Natural killer cell (primary cell): ENCODE results near the gene SOX6. TPM values are rescaled to one million over a fixed set of nuclear protein-coding genes. Genes with fewer than 3 reads are reported as not detected.

Experiments used
- ATAC-seq, 3 donors: fragments of 150-1000 bp in 2 of 3; fragments of 200-7000 bp in 1 of 3; cut with Tn5 transposase; 1 replicate in 1 of 3; 2 replicates in 2 of 3; pipeline ENCODE4 v1.10.0; 2021; ENCODE audit warnings: mild to moderate bottlenecking in 2 of 3, moderate library complexity in 2 of 3
- DNase-seq, 2 donors: peaks; one replicate each; pipeline versions ENCODE4 v3.0.0 to v3.0.0-alpha.2; 2013 to 2021; ENCODE audit warnings: mixed read lengths in 1 of 2
- H3K27ac ChIP-seq: one replicate; pipeline ENCODE4 v1.5.1; 2013; ENCODE audit warnings: mild to moderate bottlenecking, low read length
- H3K27me3 ChIP-seq: one replicate; pipeline ENCODE4 v1.6.1; 2013; ENCODE audit warnings: low read length; ENCODE audit not compliant: control insufficient read depth, insufficient read depth
- H3K36me3 ChIP-seq: one replicate; pipeline ENCODE4 v1.6.1; 2013; ENCODE audit warnings: low read length; ENCODE audit not compliant: control insufficient read depth, insufficient read depth
- H3K4me1 ChIP-seq: one replicate; pipeline ENCODE4 v1.6.1; 2013; ENCODE audit warnings: low read length; ENCODE audit not compliant: control insufficient read depth, insufficient read depth
- H3K4me3 ChIP-seq: one replicate; pipeline ENCODE4 v1.5.1; 2013; ENCODE audit warnings: low read length
- H3K9me3 ChIP-seq: one replicate; pipeline ENCODE4 v1.6.1; 2013; ENCODE audit warnings: low read length; ENCODE audit not compliant: control insufficient read depth, insufficient read depth
- H3K27ac Mint-ChIP-seq, 2 donors: one replicate each; pipeline ENCODE4 v1.8.0; 2022; ENCODE audit warnings: mild to moderate bottlenecking in 2 of 2, mixed read lengths in 2 of 2, moderate library complexity in 1 of 2
- H3K27me3 Mint-ChIP-seq, 2 donors: one replicate each; pipeline ENCODE4 v1.8.0; 2022; ENCODE audit warnings: low read depth in 2 of 2, mixed read lengths in 2 of 2
- H3K36me3 Mint-ChIP-seq: one replicate; pipeline ENCODE4 v1.8.0; 2022; ENCODE audit warnings: mixed read lengths
- H3K4me1 Mint-ChIP-seq, 2 donors: one replicate each; pipeline ENCODE4 v1.8.0; 2022; ENCODE audit warnings: mixed read lengths in 2 of 2
- H3K4me3 Mint-ChIP-seq: one replicate; pipeline ENCODE4 v1.8.0; 2022; ENCODE audit warnings: mild to moderate bottlenecking, moderate library complexity, mixed read lengths
- H3K9me3 Mint-ChIP-seq, 2 donors: one replicate each; pipeline ENCODE4 v1.8.0; 2022; ENCODE audit warnings: mixed read lengths in 2 of 2
- WGBS: methylation state at CpG from one replicate; pipeline ENCODE4 v1.1.7; 2013; ENCODE audit warnings: missing lambda C conversion rate; ENCODE audit not compliant: insufficient coverage; 5-methylcytosine and 5-hydroxymethylcytosine counted together
- intact Hi-C: fragments of 100-400 bp; cut with micrococcal nuclease; formaldehyde crosslinking; loops from one replicate; pipeline ENCODE4 v1.14.2; 2022
- total RNA-seq, 4 donors: library from RNA; stranded (reverse); fragments of 120-200 nt in 1 of 4; gene quantifications; one replicate each; pipeline versions ENCODE4 v1.2.3 to v1.2.4, GENCODE V29; 2013 to 2022
- TF ChIP-seq, protein P1 (sequence below): fragments of 200-600 bp; IDR thresholded peaks from one replicate; pipeline ENCODE4 v1.8.0; 2022; ENCODE audit warnings: antibody characterized with exemption

SOX6 gene
- total RNA-seq, 3 donors from 2014 or later (not counting 1 experiment from before 2014, with no cell fraction given): 0.27 TPM; not detected in 2

DNA sequence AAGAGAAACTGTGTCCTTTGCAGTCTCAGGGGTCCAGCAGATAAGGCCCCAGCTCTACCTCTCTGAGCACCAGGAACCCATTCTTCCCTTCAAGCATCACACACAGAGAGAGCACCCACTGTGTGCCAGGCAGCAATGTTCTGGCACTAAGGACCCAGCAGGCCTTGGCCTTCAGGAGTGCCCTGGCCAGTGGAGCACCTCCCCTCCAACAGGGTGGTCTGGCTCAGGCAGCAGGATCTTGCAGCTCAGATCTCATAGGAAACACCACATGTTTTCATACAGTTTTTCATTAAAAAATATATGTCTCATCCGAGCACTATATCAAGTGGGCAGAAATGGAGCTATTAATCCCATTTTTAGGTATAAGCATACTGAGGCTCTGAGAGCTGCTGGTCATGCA, 410.6 kb downstream of the SOX6 start:
- no peak for DNase-seq
- TF ChIP-seq, protein P1, sequence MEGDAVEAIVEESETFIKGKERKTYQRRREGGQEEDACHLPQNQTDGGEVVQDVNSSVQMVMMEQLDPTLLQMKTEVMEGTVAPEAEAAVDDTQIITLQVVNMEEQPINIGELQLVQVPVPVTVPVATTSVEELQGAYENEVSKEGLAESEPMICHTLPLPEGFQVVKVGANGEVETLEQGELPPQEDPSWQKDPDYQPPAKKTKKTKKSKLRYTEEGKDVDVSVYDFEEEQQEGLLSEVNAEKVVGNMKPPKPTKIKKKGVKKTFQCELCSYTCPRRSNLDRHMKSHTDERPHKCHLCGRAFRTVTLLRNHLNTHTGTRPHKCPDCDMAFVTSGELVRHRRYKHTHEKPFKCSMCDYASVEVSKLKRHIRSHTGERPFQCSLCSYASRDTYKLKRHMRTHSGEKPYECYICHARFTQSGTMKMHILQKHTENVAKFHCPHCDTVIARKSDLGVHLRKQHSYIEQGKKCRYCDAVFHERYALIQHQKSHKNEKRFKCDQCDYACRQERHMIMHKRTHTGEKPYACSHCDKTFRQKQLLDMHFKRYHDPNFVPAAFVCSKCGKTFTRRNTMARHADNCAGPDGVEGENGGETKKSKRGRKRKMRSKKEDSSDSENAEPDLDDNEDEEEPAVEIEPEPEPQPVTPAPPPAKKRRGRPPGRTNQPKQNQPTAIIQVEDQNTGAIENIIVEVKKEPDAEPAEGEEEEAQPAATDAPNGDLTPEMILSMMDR: no peak
- no peaks in the 10 kb centered on the region for H3K9me3 ChIP-seq
- H3K9me3 Mint-ChIP-seq: peaks cover 9 to 14% of the 10 kb centered on the region in 2 donors
- peaks cover 7% of the 10 kb centered on the region for H3K36me3 Mint-ChIP-seq
- peaks cover 3% of the 10 kb centered on the region for H3K4me1 ChIP-seq
- H3K4me3 Mint-ChIP-seq: no peak overlapping the region
- H3K27me3 Mint-ChIP-seq: peaks cover 0 to 2% of the 10 kb centered on the region in 2 donors
- H3K27ac ChIP-seq: no peak overlapping the region
- H3K27ac Mint-ChIP-seq: no peak overlapping the region
- no peaks in the 10 kb centered on the region for H3K4me1 Mint-ChIP-seq
- H3K4me3 ChIP-seq: no peak overlapping the region
- H3K36me3 ChIP-seq: no peaks in the 10 kb centered on the region
- no peaks in the 10 kb centered on the region for H3K27me3 ChIP-seq
- no peak for ATAC-seq
- WGBS: 90% methylated on average over 1 of the region's 1 CpG
- intact Hi-C loops: no loop called here

GRCh38 chr11:15944460-15944859, 411.9 kb downstream of the SOX6 start:
- Histone ChIP-seq H3K36me3 (no peaks in the 10 kb centered on the region), H3K27me3 (no peaks in the 10 kb centered on the region), H3K9me3 (no peaks in the 10 kb centered on the region), H3K27ac (no peak overlapping the region), H3K4me3 (no peak overlapping the region), H3K4me1 (peaks cover 4% of the 10 kb centered on the region)
- intact Hi-C loops: loop anchor here (5.0 kb wide), 1 partner anchor 668 kb away; no protein-coding TSS in a partner anchor
- H3K4me3 Mint-ChIP-seq: no peak overlapping the region
- no peaks in the 10 kb centered on the region for H3K4me1 Mint-ChIP-seq
- H3K27me3 Mint-ChIP-seq: peaks cover 0 to 9% of the 10 kb centered on the region in 2 donors
- DNase-seq (no peak), ATAC-seq (no peak)
- no peak overlapping the region for H3K27ac Mint-ChIP-seq
- H3K9me3 Mint-ChIP-seq: peaks cover 9 to 14% of the 10 kb centered on the region in 2 donors
- TF ChIP-seq, protein P1: no peak
- H3K36me3 Mint-ChIP-seq: peaks cover 7% of the 10 kb centered on the region

DNA sequence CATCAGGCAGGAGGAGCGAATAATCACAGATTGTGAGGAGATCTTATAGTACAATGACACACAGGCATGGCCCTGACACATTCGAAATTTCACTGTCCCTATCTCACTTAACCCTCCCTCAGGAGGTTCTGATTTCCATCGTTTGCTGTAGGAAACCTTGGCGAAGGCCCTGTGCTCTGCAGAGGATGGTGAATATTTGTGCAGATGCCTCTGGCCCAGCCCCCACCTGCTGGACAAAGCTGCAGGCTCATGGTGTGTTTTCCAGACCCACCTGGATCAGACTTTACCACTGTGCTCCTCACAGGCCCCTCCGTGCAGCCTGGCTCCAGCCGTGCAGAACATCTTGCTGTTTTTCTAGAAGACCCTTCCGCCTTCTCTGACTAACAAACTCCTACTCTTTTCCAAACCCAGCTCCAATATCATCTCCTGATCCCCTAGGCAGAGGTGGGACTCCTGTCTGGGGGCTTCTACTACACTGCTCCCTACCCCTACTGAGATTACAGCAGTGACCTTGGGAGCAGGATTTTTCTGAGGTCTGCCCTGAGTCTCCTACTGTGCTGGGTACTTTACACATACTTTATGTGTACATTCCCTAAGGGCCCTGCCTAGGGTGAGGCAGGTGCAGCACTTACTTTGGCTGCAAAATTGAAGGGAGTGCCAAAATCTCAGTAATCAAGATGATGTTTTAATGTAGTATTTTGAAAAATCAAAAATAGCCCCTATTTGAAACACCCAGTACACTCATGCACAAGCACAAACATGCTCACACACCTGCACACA, 412.7 kb downstream of the SOX6 start:
- H3K36me3 Mint-ChIP-seq: peaks cover 7% of the 10 kb centered on the region
- 90% methylated on average over 7 of the region's 7 CpGs for WGBS
- Histone ChIP-seq H3K27ac (no peak overlapping the region), H3K4me3 (no peak overlapping the region), H3K4me1 (peaks cover 4% of the 10 kb centered on the region), H3K9me3 (no peaks in the 10 kb centered on the region), H3K27me3 (no peaks in the 10 kb centered on the region), H3K36me3 (no peaks in the 10 kb centered on the region)
- intact Hi-C loops: loop anchor here (5.0 kb wide), 1 partner anchor 669 kb away; no protein-coding TSS in a partner anchor
- no peaks in the 10 kb centered on the region for H3K4me1 Mint-ChIP-seq
- peaks cover 0 to 9% of the 10 kb centered on the region in 2 donors for H3K27me3 Mint-ChIP-seq
- H3K4me3 Mint-ChIP-seq: no peak overlapping the region
- H3K27ac Mint-ChIP-seq: no peak overlapping the region
- TF ChIP-seq, protein P1: no peak
- no peak for ATAC-seq
- peaks cover 9 to 14% of the 10 kb centered on the region in 2 donors for H3K9me3 Mint-ChIP-seq
- no peak for DNase-seq
